H1 (cell line): ENCODE measurements around the gene MFAP1. TPM values are rescaled to one million over a fixed set of nuclear protein-coding genes. Genes with fewer than 3 reads are reported as not detected.

Source experiments
- CTCF ChIA-PET: fragments of 300-600 bp; sonication (Branson Sonifier 250); formaldehyde crosslinking; loops from one replicate; lab custom pipeline; 2021; ENCODE audit not compliant: partially characterized antibody; lab: Charles Lee
- POLR2A ChIA-PET: fragments of 300-600 bp; sonication (Branson Sonifier 250); formaldehyde crosslinking; loops from one replicate; lab custom pipeline; 2021; ENCODE audit warnings: inconsistent platforms; ENCODE audit not compliant: partially characterized antibody; lab: Charles Lee
- DNase-seq, 2 experiments: peaks; one replicate each; pipeline versions ENCODE4 v3.0.0 to v3.0.0-alpha.2; 2010 to 2022; ENCODE audit warnings: low spot score in 2 of 2, low read depth in 1 of 2, mixed read lengths in 1 of 2
- FAIRE-seq: peaks from 2 replicates; lab custom pipeline; 2011; peaks lifted over from hg19 to GRCh38; lab: Jason Lieb, UNC
- H2AFZ ChIP-seq: 2 replicates; pipeline ENCODE4 v1.8.1; 2012; ENCODE audit warnings: low read length, inconsistent platforms
- H2AK5ac ChIP-seq: 2 replicates; pipeline ENCODE4 v1.6.1; 2013; ENCODE audit warnings: low read depth, low read length
- H2BK120ac ChIP-seq: replicated peaks from 2 replicates; pipeline ENCODE3; 2013; ENCODE audit warnings: low read depth, low read length, inconsistent platforms
- H2BK12ac ChIP-seq: 2 replicates; pipeline ENCODE4 v1.6.1; 2013; ENCODE audit warnings: low read depth, low read length
- H2BK15ac ChIP-seq: 2 replicates; pipeline ENCODE4 v1.6.1; 2013; ENCODE audit warnings: low read length
- H2BK20ac ChIP-seq: 2 replicates; pipeline ENCODE4 v1.6.1; 2013; ENCODE audit warnings: low read length
- H2BK5ac ChIP-seq: 2 replicates; pipeline ENCODE4 v1.6.1; 2013; ENCODE audit warnings: low read depth, low read length
- H3K14ac ChIP-seq: 2 replicates; pipeline ENCODE4 v1.6.1; 2013; ENCODE audit warnings: inconsistent platforms; ENCODE audit not compliant: insufficient read length
- H3K18ac ChIP-seq: 2 replicates; pipeline ENCODE4 v1.6.1; 2013; ENCODE audit warnings: low read length; ENCODE audit errors: extremely low read depth
- H3K23ac ChIP-seq: 2 replicates; pipeline ENCODE4 v1.6.1; 2013; ENCODE audit warnings: inconsistent platforms; ENCODE audit not compliant: insufficient read length
- H3K23me2 ChIP-seq: 2 replicates; pipeline ENCODE4 v1.6.1; 2013; ENCODE audit warnings: low read depth, low read length
- H3K27ac ChIP-seq: 2 replicates; pipeline ENCODE4 v1.6.1; 2011; ENCODE audit warnings: low read depth, low read length, inconsistent platforms
- H3K27me3 ChIP-seq, 4 experiments: replicated peaks in 1 of 4; 1 replicate in 1 of 4; 2 replicates in 3 of 4; pipeline versions ENCODE4 v1.6.1 to v1.8.1; 2011 to 2013; ENCODE audit warnings: low read length in 3 of 4, mild to moderate bottlenecking in 3 of 4, inconsistent platforms in 2 of 4, mixed read lengths in 2 of 4, moderate library complexity in 1 of 4; ENCODE audit not compliant: control insufficient read depth in 3 of 4, insufficient read depth in 3 of 4; ENCODE audit errors: extremely low read depth in 1 of 4
- H3K36me3 ChIP-seq, 4 experiments: 2 replicates each; pipeline versions ENCODE4 v1.6.1 to v1.8.1; 2011 to 2013; ENCODE audit warnings: mild to moderate bottlenecking in 4 of 4, low read length in 3 of 4, moderate library complexity in 2 of 4, control low read depth in 1 of 4, inconsistent platforms in 1 of 4; ENCODE audit not compliant: insufficient read depth in 4 of 4, control insufficient read depth in 2 of 4
- H3K4ac ChIP-seq: replicated peaks from 2 replicates; pipeline ENCODE3; 2013; ENCODE audit warnings: low read length, low read depth, mixed read lengths, inconsistent platforms; ENCODE audit not compliant: insufficient read length
- H3K4me1 ChIP-seq, 4 experiments: replicated peaks in 1 of 4; 1 replicate in 1 of 4; 2 replicates in 3 of 4; pipeline versions ENCODE4 v1.6.1 to v1.8.1; 2011 to 2013; ENCODE audit warnings: low read length in 3 of 4, inconsistent platforms in 2 of 4, mixed read lengths in 1 of 4; ENCODE audit not compliant: insufficient read depth in 4 of 4, control insufficient read depth in 3 of 4
- H3K4me2 ChIP-seq, 2 experiments: 2 replicates each; pipeline versions ENCODE4 v1.6.1 to v1.8.1; 2011 to 2013; ENCODE audit warnings: low read depth in 2 of 2, low read length in 2 of 2, control low read depth in 1 of 2, inconsistent platforms in 1 of 2, mild to moderate bottlenecking in 1 of 2; ENCODE audit not compliant: insufficient read depth in 1 of 2
- H3K4me3 ChIP-seq, 4 experiments: fragments of 200-600, 300-600 bp in 1 of 4; sonication (generic), shearing (Covaris generic), sonication (Bioruptor Twin) in 1 of 4; 2 replicates each; pipeline versions ENCODE4 v1.5.1 to v1.8.1; 2011 to 2016; ENCODE audit warnings: low read length in 4 of 4, low read depth in 3 of 4, control low read depth in 2 of 4, inconsistent platforms in 2 of 4, mild to moderate bottlenecking in 2 of 4, mixed read lengths in 1 of 4, moderate library complexity in 1 of 4; ENCODE audit not compliant: insufficient read depth in 2 of 4; ENCODE audit errors: extremely low read depth in 1 of 4
- H3K56ac ChIP-seq: replicated peaks from 2 replicates; pipeline ENCODE3; 2013; ENCODE audit warnings: low read depth, mild to moderate bottlenecking, mixed read lengths, low read length, inconsistent platforms; ENCODE audit not compliant: insufficient read length
- H3K79me1 ChIP-seq: 2 replicates; pipeline ENCODE4 v1.6.1; 2013; ENCODE audit warnings: low read depth, low read length, control low read depth
- H3K79me2 ChIP-seq, 2 experiments: 2 replicates each; pipeline versions ENCODE4 v1.6.1 to v1.8.1; 2012 to 2013; ENCODE audit warnings: low read length in 2 of 2, mild to moderate bottlenecking in 2 of 2, inconsistent platforms in 1 of 2; ENCODE audit not compliant: insufficient read depth in 2 of 2, control insufficient read depth in 1 of 2
- H3K9ac ChIP-seq, 4 experiments: replicated peaks in 1 of 4; 1 replicate in 1 of 4; 2 replicates in 3 of 4; pipeline versions ENCODE4 v1.6.1 to v1.8.1; 2011 to 2013; ENCODE audit warnings: low read depth in 3 of 4, low read length in 3 of 4, control low read depth in 2 of 4, mild to moderate bottlenecking in 2 of 4, moderate library complexity in 2 of 4, inconsistent platforms in 1 of 4; ENCODE audit errors: extremely low read depth in 1 of 4
- H3K9me3 ChIP-seq, 2 experiments: 2 replicates each; pipeline versions ENCODE4 v1.6.1 to v1.8.1; 2012 to 2013; ENCODE audit warnings: mild to moderate bottlenecking in 2 of 2, moderate library complexity in 2 of 2, control low read depth in 1 of 2, inconsistent platforms in 1 of 2, low read depth in 1 of 2, low read length in 1 of 2, mixed read lengths in 1 of 2; ENCODE audit not compliant: insufficient read depth in 2 of 2
- H4K20me1 ChIP-seq, 2 experiments: replicated peaks in 1 of 2; 2 replicates each; pipeline versions ENCODE3 to v1.8.1; 2011 to 2013; ENCODE audit warnings: inconsistent platforms in 2 of 2, low read length in 2 of 2, mild to moderate bottlenecking in 1 of 2; ENCODE audit not compliant: insufficient read depth in 2 of 2, control insufficient read depth in 1 of 2
- H4K5ac ChIP-seq: 2 replicates; pipeline ENCODE4 v1.6.1; 2013; ENCODE audit warnings: low read length, low read depth, mixed read lengths, inconsistent platforms; ENCODE audit not compliant: insufficient read length
- H4K8ac ChIP-seq: 2 replicates; pipeline ENCODE4 v1.8.0; 2013; ENCODE audit warnings: mild to moderate bottlenecking, moderate library complexity, low read length, inconsistent platforms; ENCODE audit not compliant: insufficient read depth; ENCODE audit errors: extremely low read depth
- H4K91ac ChIP-seq: replicated peaks from 2 replicates; pipeline ENCODE3; 2013; ENCODE audit warnings: low read length, mixed read lengths, inconsistent platforms; ENCODE audit not compliant: insufficient read length
- BCL11A ChIP-seq, 2 experiments: IDR thresholded peaks; one replicate each; pipeline ENCODE4 v1.6.1; 2011; ENCODE audit warnings: low read depth in 2 of 2, low read length in 2 of 2, mild to moderate bottlenecking in 2 of 2
- EP300 ChIP-seq, 2 experiments: IDR thresholded peaks; 1 replicate in 1 of 2; 2 replicates in 1 of 2; pipeline ENCODE4 v1.6.1; 2011 to 2012; ENCODE audit warnings: low read depth in 2 of 2, low read length in 2 of 2, mild to moderate bottlenecking in 2 of 2, borderline replicate concordance in 1 of 2, inconsistent platforms in 1 of 2, moderate library complexity in 1 of 2
- GABPA ChIP-seq: IDR thresholded peaks from 2 replicates; pipeline ENCODE4 v1.6.1; 2011; ENCODE audit warnings: mild to moderate bottlenecking, low read length, moderate library complexity, borderline replicate concordance; ENCODE audit not compliant: insufficient read depth
- HDAC6 ChIP-seq: IDR thresholded peaks from one replicate; pipeline ENCODE4 v1.7.1; 2012; ENCODE audit warnings: low read depth, mild to moderate bottlenecking, inconsistent platforms, low read length, moderate library complexity
- JUN ChIP-seq: IDR thresholded peaks from 2 replicates; pipeline ENCODE4 v1.6.1; 2011; ENCODE audit warnings: low read depth, mild to moderate bottlenecking, improper control_type of control experiment, low read length
- KDM1A ChIP-seq: fragments of 200-600, 300-600 bp; sonication (generic); IDR thresholded peaks from 2 replicates; pipeline ENCODE4 v1.7.1; 2016; ENCODE audit warnings: mild to moderate bottlenecking, low read length, borderline replicate concordance
- NRF1 ChIP-seq: IDR thresholded peaks from 2 replicates; pipeline ENCODE4 v1.6.1; 2011; ENCODE audit warnings: mild to moderate bottlenecking, low read depth, low read length, improper control_type of control experiment
- SUZ12 ChIP-seq: fragments of 200-600 bp; sonication (generic); IDR thresholded peaks from 2 replicates; pipeline ENCODE4 v1.6.1; 2012; ENCODE audit warnings: mild to moderate bottlenecking, inconsistent platforms, low read length, moderate library complexity, mixed read lengths
- YY1 ChIP-seq: IDR thresholded peaks from 2 replicates; pipeline ENCODE4 v1.6.1; 2011; ENCODE audit warnings: low read depth, mild to moderate bottlenecking, low read length
- WGBS, 2 experiments: shearing (Covaris generic) in 1 of 2; methylation state at CpG; one replicate each; pipeline versions ENCODE4 v1.1.6 to v1.1.7; 2013 to 2015; ENCODE audit warnings: low lambda C conversion rate in 2 of 2, mixed read lengths in 2 of 2, inconsistent platforms in 1 of 2, low coverage in 1 of 2, missing lambda C conversion rate in 1 of 2; ENCODE audit not compliant: insufficient replicate concordance in 2 of 2, insufficient coverage in 1 of 2, insufficient read length in 1 of 2; ENCODE audit errors: extremely low coverage in 1 of 2, missing lambda C conversion rate in 1 of 2; 5-methylcytosine and 5-hydroxymethylcytosine counted together
- polyA plus RNA-seq, 7 experiments: library from polyadenylated mRNA; depleted of rRNA in 3 of 7; stranded (reverse) in 5 of 7; unstranded in 2 of 7; fragments of >200 nt in 5 of 7; fragments of 200-250 nt in 2 of 7; gene quantifications; 1 replicate in 5 of 7; 2 replicates in 1 of 7; 4 replicates in 1 of 7; pipeline versions ENCODE4 v1.2.1 to v1.2.3, GENCODE V29; 2011 to 2013; ENCODE audit warnings: missing spikeins in 2 of 7, mixed read lengths in 2 of 7
- total RNA-seq: library from RNA; stranded (reverse); fragmentation: NEBNext Ultra II Directional; extraction: Animal tissue kit (Norgen Biotek cat#: 25700); gene quantifications from 2 replicates; pipeline ENCODE4 v1.2.1, GENCODE V29; 2021
- TF ChIP-seq, protein P1 (sequence below): IDR thresholded peaks from 2 replicates; pipeline ENCODE4 v1.6.1; 2012; ENCODE audit warnings: inconsistent platforms
- TF ChIP-seq, protein P2 (sequence below), 3 experiments: IDR thresholded peaks; 1 replicate in 2 of 3; 2 replicates in 1 of 3; pipeline versions ENCODE4 v1.5.1 to v1.6.1; 2011; ENCODE audit warnings: low read length in 3 of 3, mild to moderate bottlenecking in 3 of 3, inconsistent platforms in 2 of 3, low read depth in 1 of 3, moderate library complexity in 1 of 3; ENCODE audit not compliant: insufficient read depth in 1 of 3; ENCODE audit errors: control extremely low read depth in 1 of 3

Gene MFAP1
- total and polyA plus RNA-seq, 2 of the 8 experiments (the other 6 are each of a cell fraction or from before 2014, with no cell fraction given): 23.6 to 36.7 TPM

DNA sequence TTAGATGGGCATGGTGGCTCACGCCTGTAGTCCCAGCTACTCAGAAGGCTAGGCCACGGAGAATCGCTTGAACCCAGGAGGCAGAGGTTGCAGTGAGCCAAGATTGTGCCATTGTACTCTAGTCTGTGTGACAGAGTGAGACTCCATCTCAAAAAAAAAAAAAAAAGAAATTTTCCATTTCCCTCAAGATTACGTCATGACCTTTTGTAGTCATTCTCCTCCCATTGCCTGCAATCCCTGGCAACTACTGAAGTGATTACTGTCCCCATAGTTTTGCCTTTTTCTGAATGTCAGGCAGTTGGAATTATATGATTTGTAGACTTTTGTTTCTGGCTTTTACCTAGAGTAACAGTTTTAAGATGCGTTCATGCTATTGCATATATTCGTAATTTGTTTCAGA lies 30.3 kb upstream of the MFAP1 start:
- CTCF ChIA-PET: no interaction called here
- no peak overlapping the region for H4K8ac ChIP-seq
- 93% methylated on average over 6 of the region's 6 CpGs; no CpG with 5 or more reads in 1 of the 2 experiments for whole genome bisulfite sequencing, 2 experiments
- TF ChIP-seq, protein P1, sequence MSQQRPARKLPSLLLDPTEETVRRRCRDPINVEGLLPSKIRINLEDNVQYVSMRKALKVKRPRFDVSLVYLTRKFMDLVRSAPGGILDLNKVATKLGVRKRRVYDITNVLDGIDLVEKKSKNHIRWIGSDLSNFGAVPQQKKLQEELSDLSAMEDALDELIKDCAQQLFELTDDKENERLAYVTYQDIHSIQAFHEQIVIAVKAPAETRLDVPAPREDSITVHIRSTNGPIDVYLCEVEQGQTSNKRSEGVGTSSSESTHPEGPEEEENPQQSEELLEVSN: no peak
- TF ChIP-seq EP300 (IDR thresholded peaks at IDR 0.05; ENCODE audit: borderline replicate concordance in 1 of 2, low read depth in 2 of 2, low read length in 2 of 2): no peak
- TF ChIP-seq JUN: no peak
- TF ChIP-seq NRF1: no peak
- TF ChIP-seq BCL11A (IDR thresholded peaks at IDR 0.05; ENCODE audit: low read depth in 2 of 2, low read length in 2 of 2): no peak
- TF ChIP-seq SUZ12: no peak
- no peak for TF ChIP-seq KDM1A
- no peak for TF ChIP-seq YY1
- no peak for TF ChIP-seq GABPA
- TF ChIP-seq HDAC6: no peak
- TF ChIP-seq, protein P2, sequence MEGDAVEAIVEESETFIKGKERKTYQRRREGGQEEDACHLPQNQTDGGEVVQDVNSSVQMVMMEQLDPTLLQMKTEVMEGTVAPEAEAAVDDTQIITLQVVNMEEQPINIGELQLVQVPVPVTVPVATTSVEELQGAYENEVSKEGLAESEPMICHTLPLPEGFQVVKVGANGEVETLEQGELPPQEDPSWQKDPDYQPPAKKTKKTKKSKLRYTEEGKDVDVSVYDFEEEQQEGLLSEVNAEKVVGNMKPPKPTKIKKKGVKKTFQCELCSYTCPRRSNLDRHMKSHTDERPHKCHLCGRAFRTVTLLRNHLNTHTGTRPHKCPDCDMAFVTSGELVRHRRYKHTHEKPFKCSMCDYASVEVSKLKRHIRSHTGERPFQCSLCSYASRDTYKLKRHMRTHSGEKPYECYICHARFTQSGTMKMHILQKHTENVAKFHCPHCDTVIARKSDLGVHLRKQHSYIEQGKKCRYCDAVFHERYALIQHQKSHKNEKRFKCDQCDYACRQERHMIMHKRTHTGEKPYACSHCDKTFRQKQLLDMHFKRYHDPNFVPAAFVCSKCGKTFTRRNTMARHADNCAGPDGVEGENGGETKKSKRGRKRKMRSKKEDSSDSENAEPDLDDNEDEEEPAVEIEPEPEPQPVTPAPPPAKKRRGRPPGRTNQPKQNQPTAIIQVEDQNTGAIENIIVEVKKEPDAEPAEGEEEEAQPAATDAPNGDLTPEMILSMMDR (IDR thresholded peaks at IDR 0.05; ENCODE audit: control extremely low read depth in 1 of 3, insufficient read depth in 1 of 3, low read depth in 1 of 3, low read length in 3 of 3): no peak

More for the DNA sequence above, 30.3 kb upstream of the MFAP1 start:
- Histone ChIP-seq H3K9ac (no peak overlapping the region), H3K23me2 (no peaks in the 10 kb centered on the region), H3K27me3 (no peaks in the 10 kb centered on the region), H3K36me3 (peaks cover 0 to 33% (median 7%) of the 10 kb centered on the region in 4 experiments; a peak in 6 of 8 replicates), H3K9me3 (no peaks in the 10 kb centered on the region), H3K4me1 (no peaks in the 10 kb centered on the region), H3K4me3 (no peak overlapping the region), H4K91ac (no peak overlapping the region), H2BK20ac (no peak overlapping the region), H3K56ac (no peak overlapping the region), H4K5ac (no peak overlapping the region), H3K79me1 (no peaks in the 10 kb centered on the region), H2BK120ac (no peak overlapping the region), H3K14ac (no peak overlapping the region), H3K4me2 (no peak overlapping the region), H2BK5ac (no peak overlapping the region), H4K20me1 (no peaks in the 10 kb centered on the region), H2BK15ac (no peak overlapping the region), H3K4ac (no peak overlapping the region), H3K79me2 (no peaks in the 10 kb centered on the region), H2AK5ac (no peak overlapping the region), H3K18ac (no peak overlapping the region), H2BK12ac (no peak overlapping the region), H3K23ac (no peak overlapping the region), H3K27ac (no peak overlapping the region), H2AFZ (no peak overlapping the region)
- POLR2A ChIA-PET: interaction anchor here (0.7 kb wide), 1 partner anchor 59 kb away, joined by 3 read pairs; no protein-coding TSS in a partner anchor
- DNase-seq: no peak
- FAIRE-seq: no peak
